ENCODE measurements around the gene KCTD14.

DNA sequence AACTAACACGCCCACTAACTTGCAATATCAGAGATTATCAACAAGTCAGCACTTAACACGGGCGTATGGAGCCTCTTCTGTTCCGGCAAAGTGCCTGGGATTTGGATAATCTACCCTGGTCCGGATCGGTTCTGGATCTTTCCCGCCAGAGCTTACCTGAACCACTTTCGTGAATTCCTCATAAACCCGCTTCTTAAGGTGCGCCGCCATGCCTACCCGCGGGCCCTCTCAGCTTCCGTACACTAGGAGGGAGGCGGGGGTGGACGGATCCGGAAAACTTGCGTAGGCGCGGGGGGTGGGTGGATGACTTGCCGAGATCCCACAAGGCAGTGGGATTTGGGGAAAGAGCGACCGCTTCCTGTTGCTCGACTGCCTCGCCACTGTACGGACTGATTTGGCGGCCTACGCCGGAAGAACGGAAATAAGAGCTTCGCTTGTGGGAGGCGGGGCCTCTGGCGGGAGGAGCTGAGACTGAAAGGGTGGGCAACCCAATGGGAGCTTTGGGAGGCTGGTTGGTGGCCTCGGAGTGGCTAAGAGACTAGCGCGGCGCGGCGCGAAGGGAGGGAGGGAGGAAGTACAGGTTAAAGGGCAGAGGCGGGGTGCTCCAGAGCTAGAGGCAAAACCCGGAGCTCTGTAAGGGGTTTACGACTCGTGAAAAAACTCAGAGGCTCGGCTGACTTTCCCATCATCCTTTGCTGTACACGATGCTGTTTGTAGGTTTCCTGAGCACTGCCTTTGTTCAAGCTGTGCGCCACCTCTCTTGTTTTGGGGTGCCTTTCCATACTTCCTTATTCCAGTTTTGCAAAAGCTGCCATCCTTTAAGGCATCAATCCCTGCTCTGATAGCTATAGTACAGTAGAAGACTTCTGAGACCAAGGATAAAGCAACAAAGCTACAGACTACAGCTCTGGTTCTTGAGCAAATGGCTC, 28.4 kb downstream of the KCTD14 start, which contains the start of gene INTS4:
- TF ChIP-seq, protein P1, sequence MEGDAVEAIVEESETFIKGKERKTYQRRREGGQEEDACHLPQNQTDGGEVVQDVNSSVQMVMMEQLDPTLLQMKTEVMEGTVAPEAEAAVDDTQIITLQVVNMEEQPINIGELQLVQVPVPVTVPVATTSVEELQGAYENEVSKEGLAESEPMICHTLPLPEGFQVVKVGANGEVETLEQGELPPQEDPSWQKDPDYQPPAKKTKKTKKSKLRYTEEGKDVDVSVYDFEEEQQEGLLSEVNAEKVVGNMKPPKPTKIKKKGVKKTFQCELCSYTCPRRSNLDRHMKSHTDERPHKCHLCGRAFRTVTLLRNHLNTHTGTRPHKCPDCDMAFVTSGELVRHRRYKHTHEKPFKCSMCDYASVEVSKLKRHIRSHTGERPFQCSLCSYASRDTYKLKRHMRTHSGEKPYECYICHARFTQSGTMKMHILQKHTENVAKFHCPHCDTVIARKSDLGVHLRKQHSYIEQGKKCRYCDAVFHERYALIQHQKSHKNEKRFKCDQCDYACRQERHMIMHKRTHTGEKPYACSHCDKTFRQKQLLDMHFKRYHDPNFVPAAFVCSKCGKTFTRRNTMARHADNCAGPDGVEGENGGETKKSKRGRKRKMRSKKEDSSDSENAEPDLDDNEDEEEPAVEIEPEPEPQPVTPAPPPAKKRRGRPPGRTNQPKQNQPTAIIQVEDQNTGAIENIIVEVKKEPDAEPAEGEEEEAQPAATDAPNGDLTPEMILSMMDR (conservative IDR thresholded peaks at IDR 0.05 in 1 of 2, IDR thresholded peaks at IDR 0.05 in 1 of 2; ENCODE audit: extremely low read depth in 1 of 2, insufficient read depth in 1 of 2, low read depth in 1 of 2, low read length in 2 of 2), result no peak
- TF ChIP-seq EZH2 (IDR thresholded peaks at IDR 0.05; ENCODE audit: borderline replicate concordance, low read length), result no peak
